SK-N-SH treated with all-trans-retinoic acid at 6 μM for 48 hours (cell line): ENCODE data around the gene ZNF563.

Experiments used
- ATAC-seq: fragments of 200-7000 bp; cut with Tn5 transposase; 3 replicates; pipeline ENCODE4 v1.9.1; 2020; ENCODE audit warnings: mild to moderate bottlenecking, moderate library complexity
- ARNTL ChIP-seq: fragments of 450-650 bp; formaldehyde crosslinking; IDR thresholded peaks from 2 replicates; pipeline ENCODE4 v1.5.0; 2020; ENCODE audit warnings: low read depth, mild to moderate bottlenecking, moderate library complexity, borderline replicate concordance
- CSDC2 ChIP-seq: fragments of 250-450 bp; sonication (Bioruptor Pico); IDR thresholded peaks from 2 replicates; pipeline ENCODE4 v1.5.0; 2020; ENCODE audit warnings: mild to moderate bottlenecking, moderate library complexity
- CSRNP3 ChIP-seq: fragments of 250-450 bp; sonication (Bioruptor Pico); IDR thresholded peaks from 2 replicates; pipeline ENCODE4 v1.5.1; 2021; ENCODE audit warnings: mild to moderate bottlenecking, moderate library complexity
- ESRRG ChIP-seq: fragments of 250-450 bp; sonication (Bioruptor Pico); IDR thresholded peaks from 2 replicates; pipeline ENCODE4 v1.6.1; 2021; ENCODE audit warnings: mild to moderate bottlenecking
- GLIS3 ChIP-seq: fragments of 250-450 bp; sonication (Bioruptor Pico); IDR thresholded peaks from 2 replicates; pipeline ENCODE4 v1.5.0; 2020; ENCODE audit warnings: mild to moderate bottlenecking, moderate library complexity
- ISL1 ChIP-seq: fragments of 250-450 bp; sonication (Bioruptor Pico); IDR thresholded peaks from 2 replicates; pipeline ENCODE4 v2.1.2; 2022; ENCODE audit warnings: mild to moderate bottlenecking, moderate library complexity
- OSR1 ChIP-seq: fragments of 250-450 bp; sonication (Bioruptor Pico); IDR thresholded peaks from 2 replicates; pipeline ENCODE4 v1.8.0; 2022; ENCODE audit warnings: moderate library complexity, mild to moderate bottlenecking, inconsistent platforms
- PATZ1 ChIP-seq: fragments of 250-450 bp; sonication (Bioruptor Pico); IDR thresholded peaks from 2 replicates; pipeline ENCODE4 v1.8.0; 2020; ENCODE audit warnings: mild to moderate bottlenecking, moderate library complexity, borderline replicate concordance
- PPARA ChIP-seq: fragments of 250-450 bp; sonication (Bioruptor Pico); IDR thresholded peaks from 2 replicates; pipeline ENCODE4 v1.5.0; 2020; ENCODE audit warnings: mild to moderate bottlenecking, borderline replicate concordance
- RARB ChIP-seq: fragments of 250-450 bp; sonication (Bioruptor Pico); IDR thresholded peaks from 2 replicates; pipeline ENCODE4 v1.8.0; 2021; ENCODE audit warnings: mild to moderate bottlenecking, moderate library complexity
- TCF4 ChIP-seq: fragments of 250-450 bp; sonication (Bioruptor Pico); IDR thresholded peaks from 2 replicates; pipeline ENCODE4 v1.8.0; 2021; ENCODE audit warnings: mild to moderate bottlenecking, moderate library complexity, borderline replicate concordance
- TOX ChIP-seq: fragments of 250-450 bp; sonication (Bioruptor Pico); IDR thresholded peaks from 2 replicates; pipeline ENCODE4 v1.8.0; 2021; ENCODE audit warnings: mild to moderate bottlenecking, moderate library complexity, borderline replicate concordance
- ZC3H10 ChIP-seq: fragments of 250-450 bp; sonication (Bioruptor Pico); IDR thresholded peaks from 2 replicates; pipeline ENCODE4 v1.5.1; 2021; ENCODE audit warnings: mild to moderate bottlenecking, moderate library complexity
- ZFP3 ChIP-seq: fragments of 250-450 bp; sonication (Bioruptor Pico); IDR thresholded peaks from 2 replicates; pipeline ENCODE4 v1.5.0; 2020; ENCODE audit warnings: mild to moderate bottlenecking, moderate library complexity
- ZFP30 ChIP-seq: fragments of 450-650 bp; formaldehyde crosslinking; IDR thresholded peaks from 2 replicates; pipeline ENCODE4 v1.5.0; 2022; ENCODE audit warnings: mild to moderate bottlenecking, moderate library complexity
- ZNF565 ChIP-seq: fragments of 450-650 bp; formaldehyde crosslinking; conservative IDR thresholded peaks from 2 replicates; pipeline ENCODE4 v1.5.0; 2020; ENCODE audit warnings: low read depth, mild to moderate bottlenecking, moderate library complexity
- ZNF70 ChIP-seq: fragments of 450-650 bp; formaldehyde crosslinking; IDR thresholded peaks from 2 replicates; pipeline ENCODE4 v1.5.0; 2020; ENCODE audit warnings: mild to moderate bottlenecking, moderate library complexity
- ZNF8 ChIP-seq: fragments of 450-650 bp; formaldehyde crosslinking; IDR thresholded peaks from 2 replicates; pipeline ENCODE4 v1.5.0; 2020; ENCODE audit warnings: mild to moderate bottlenecking, moderate library complexity
- TF ChIP-seq, protein P1 (sequence below): fragments of 250-450 bp; sonication (Bioruptor Pico); IDR thresholded peaks from 2 replicates; pipeline ENCODE4 v1.8.0; 2021; ENCODE audit warnings: low read depth, mild to moderate bottlenecking, moderate library complexity, borderline replicate concordance
- TF ChIP-seq, protein P2 (sequence below): fragments of 250-450 bp; sonication (Bioruptor Pico); IDR thresholded peaks from 2 replicates; pipeline ENCODE4 v1.5.0; 2020; ENCODE audit warnings: mild to moderate bottlenecking, moderate library complexity

Gene ZNF563

GRCh38 chr19:12278713-12279112 lies 54.7 kb downstream of the ZNF563 start:
- TF ChIP-seq PPARA (CRISPR knock-in tag) (no peak), PATZ1 (no peak), ZFP30 (CRISPR knock-in tag) (no peak), ZNF70 (CRISPR knock-in tag) (no peak), ZNF8 (CRISPR knock-in tag) (no peak), ISL1 (CRISPR knock-in tag) (no peak), CSDC2 (CRISPR knock-in tag) (no peak), RARB (CRISPR knock-in tag) (no peak), TOX (CRISPR knock-in tag) (no peak), ARNTL (CRISPR knock-in tag) (no peak), TCF4 (CRISPR knock-in tag) (no peak), GLIS3 (CRISPR knock-in tag) (no peak), OSR1 (no peak), ZNF565 (no peak)
- TF ChIP-seq, protein P1, sequence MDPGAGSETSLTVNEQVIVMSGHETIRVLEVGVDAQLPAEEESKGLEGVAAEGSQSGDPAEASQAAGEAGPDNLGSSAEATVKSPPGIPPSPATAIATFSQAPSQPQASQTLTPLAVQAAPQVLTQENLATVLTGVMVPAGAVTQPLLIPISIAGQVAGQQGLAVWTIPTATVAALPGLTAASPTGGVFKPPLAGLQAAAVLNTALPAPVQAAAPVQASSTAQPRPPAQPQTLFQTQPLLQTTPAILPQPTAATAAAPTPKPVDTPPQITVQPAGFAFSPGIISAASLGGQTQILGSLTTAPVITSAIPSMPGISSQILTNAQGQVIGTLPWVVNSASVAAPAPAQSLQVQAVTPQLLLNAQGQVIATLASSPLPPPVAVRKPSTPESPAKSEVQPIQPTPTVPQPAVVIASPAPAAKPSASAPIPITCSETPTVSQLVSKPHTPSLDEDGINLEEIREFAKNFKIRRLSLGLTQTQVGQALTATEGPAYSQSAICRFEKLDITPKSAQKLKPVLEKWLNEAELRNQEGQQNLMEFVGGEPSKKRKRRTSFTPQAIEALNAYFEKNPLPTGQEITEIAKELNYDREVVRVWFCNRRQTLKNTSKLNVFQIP = no peak

DNA sequence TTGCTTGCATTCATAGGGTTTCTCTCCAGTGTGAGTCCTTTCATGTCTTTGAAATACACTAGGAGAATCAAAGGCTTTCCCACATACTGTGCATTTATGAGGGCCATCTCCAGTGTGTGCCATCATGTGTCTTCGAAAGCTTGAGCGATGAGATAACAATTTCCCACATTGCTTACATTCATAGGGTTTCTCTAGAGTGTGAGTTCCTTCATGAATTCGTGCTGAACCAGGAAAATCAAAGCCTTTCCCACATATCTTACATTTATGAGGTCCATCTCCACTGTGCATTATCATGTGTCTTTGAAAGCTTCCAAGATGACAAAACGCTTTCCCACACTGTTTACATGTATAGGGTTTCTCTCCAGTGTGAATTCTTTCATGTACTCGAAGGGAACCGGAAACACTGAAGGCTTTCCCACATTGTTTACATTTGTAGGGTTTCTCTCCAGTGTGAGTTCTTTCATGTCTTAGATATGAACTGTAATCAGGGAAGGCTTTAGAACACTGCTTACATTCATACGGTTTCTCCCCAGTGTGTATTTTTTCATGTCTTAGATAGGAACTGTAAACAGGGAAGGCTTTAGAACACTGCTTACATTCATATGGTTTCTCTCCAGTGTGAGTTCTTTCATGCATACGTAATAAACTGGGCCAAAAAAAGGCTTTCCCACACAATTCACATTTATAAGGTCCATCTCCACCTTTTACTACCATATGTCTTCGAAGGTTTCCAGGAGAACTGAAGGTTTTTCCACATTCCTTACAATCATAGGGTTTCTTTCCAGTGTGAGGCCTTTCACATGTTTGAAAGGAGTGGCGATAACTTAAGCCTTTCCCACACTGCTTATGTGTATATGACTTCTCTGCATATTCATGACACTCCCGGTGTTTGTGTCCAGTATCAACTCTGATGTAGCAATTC lies 60.2 kb downstream of the ZNF563 start:
- no peak for TF ChIP-seq ZNF70 (CRISPR knock-in tag)
- TF ChIP-seq ZC3H10 = no peak
- no peak for TF ChIP-seq ISL1 (CRISPR knock-in tag)
- TF ChIP-seq CSDC2 (CRISPR knock-in tag) = no peak
- TF ChIP-seq ZFP30 (CRISPR knock-in tag) = no peak
- no peak for TF ChIP-seq PATZ1
- TF ChIP-seq, protein P1 = no peak
- TF ChIP-seq OSR1 = no peak
- no peak for TF ChIP-seq ZNF565
- no peak for TF ChIP-seq ESRRG (CRISPR knock-in tag)
- no peak for TF ChIP-seq ZFP3 (CRISPR knock-in tag)
- no peak for TF ChIP-seq CSRNP3 (CRISPR knock-in tag)
- no peak for TF ChIP-seq ARNTL (CRISPR knock-in tag)
- TF ChIP-seq TOX (CRISPR knock-in tag) = no peak
- TF ChIP-seq GLIS3 (CRISPR knock-in tag) = no peak
- TF ChIP-seq, protein P2, sequence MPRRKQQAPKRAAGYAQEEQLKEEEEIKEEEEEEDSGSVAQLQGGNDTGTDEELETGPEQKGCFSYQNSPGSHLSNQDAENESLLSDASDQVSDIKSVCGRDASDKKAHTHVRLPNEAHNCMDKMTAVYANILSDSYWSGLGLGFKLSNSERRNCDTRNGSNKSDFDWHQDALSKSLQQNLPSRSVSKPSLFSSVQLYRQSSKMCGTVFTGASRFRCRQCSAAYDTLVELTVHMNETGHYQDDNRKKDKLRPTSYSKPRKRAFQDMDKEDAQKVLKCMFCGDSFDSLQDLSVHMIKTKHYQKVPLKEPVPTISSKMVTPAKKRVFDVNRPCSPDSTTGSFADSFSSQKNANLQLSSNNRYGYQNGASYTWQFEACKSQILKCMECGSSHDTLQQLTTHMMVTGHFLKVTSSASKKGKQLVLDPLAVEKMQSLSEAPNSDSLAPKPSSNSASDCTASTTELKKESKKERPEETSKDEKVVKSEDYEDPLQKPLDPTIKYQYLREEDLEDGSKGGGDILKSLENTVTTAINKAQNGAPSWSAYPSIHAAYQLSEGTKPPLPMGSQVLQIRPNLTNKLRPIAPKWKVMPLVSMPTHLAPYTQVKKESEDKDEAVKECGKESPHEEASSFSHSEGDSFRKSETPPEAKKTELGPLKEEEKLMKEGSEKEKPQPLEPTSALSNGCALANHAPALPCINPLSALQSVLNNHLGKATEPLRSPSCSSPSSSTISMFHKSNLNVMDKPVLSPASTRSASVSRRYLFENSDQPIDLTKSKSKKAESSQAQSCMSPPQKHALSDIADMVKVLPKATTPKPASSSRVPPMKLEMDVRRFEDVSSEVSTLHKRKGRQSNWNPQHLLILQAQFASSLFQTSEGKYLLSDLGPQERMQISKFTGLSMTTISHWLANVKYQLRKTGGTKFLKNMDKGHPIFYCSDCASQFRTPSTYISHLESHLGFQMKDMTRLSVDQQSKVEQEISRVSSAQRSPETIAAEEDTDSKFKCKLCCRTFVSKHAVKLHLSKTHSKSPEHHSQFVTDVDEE (CRISPR knock-in tag) = no peak
- ATAC-seq = no peak

More at GRCh38 chr19:12278713-12279112, 54.7 kb downstream of the ZNF563 start:
- no peak for ATAC-seq
